ENCODE measurements around the gene MTARC1.

GRCh38 chr1:220817907-220818306, 31.2 kb downstream of the MTARC1 start:
- TF ChIP-seq CREB1 (IDR thresholded peaks at IDR 0.05; ENCODE audit: low read depth): no peak
- no peak for TF ChIP-seq SPI1 (IDR thresholded peaks at IDR 0.05; ENCODE audit: borderline replicate concordance, insufficient read depth, low read depth, low read length)
- TF ChIP-seq, protein P1, sequence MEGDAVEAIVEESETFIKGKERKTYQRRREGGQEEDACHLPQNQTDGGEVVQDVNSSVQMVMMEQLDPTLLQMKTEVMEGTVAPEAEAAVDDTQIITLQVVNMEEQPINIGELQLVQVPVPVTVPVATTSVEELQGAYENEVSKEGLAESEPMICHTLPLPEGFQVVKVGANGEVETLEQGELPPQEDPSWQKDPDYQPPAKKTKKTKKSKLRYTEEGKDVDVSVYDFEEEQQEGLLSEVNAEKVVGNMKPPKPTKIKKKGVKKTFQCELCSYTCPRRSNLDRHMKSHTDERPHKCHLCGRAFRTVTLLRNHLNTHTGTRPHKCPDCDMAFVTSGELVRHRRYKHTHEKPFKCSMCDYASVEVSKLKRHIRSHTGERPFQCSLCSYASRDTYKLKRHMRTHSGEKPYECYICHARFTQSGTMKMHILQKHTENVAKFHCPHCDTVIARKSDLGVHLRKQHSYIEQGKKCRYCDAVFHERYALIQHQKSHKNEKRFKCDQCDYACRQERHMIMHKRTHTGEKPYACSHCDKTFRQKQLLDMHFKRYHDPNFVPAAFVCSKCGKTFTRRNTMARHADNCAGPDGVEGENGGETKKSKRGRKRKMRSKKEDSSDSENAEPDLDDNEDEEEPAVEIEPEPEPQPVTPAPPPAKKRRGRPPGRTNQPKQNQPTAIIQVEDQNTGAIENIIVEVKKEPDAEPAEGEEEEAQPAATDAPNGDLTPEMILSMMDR (IDR thresholded peaks at IDR 0.05 in 2 of 3, conservative IDR thresholded peaks at IDR 0.05 in 1 of 3; ENCODE audit: control insufficient read depth in 2 of 3, extremely low read depth in 1 of 3, insufficient read depth in 1 of 3, low read depth in 3 of 3, low read length in 3 of 3): no peak
- TF ChIP-seq EGR1 (IDR thresholded peaks at IDR 0.05; ENCODE audit: borderline replicate concordance in 1 of 2, low read depth in 2 of 2, low read length in 2 of 2): no peak
- no peak for TF ChIP-seq FOS (IDR thresholded peaks at IDR 0.05; ENCODE audit: borderline replicate concordance, extremely low read depth, insufficient read length)

Measured in GM12878 (cell line).